ENCODE measurements around the gene NELFA. TPM values are rescaled to one million over a fixed set of nuclear protein-coding genes. Genes with fewer than 3 reads are reported as not detected.

The NELFA gene
- total RNA-seq = 10 to 100 TPM in 5 of 9 donors, 1 to 10 TPM in 4; 8.1 to 14.9 (median 10.3) TPM
- polyA plus RNA-seq = 10 to 100 TPM; 10.4 to 12.8 TPM
- long read RNA-seq, donor 1, transcript NELFA-202 (11 exons, 3,343 nt) = major isoform, 12 of 21 reads
- long read RNA-seq, donor 1, partial matches to known transcripts = 3 of 21 reads
- long read RNA-seq, donor 1, other reads (novel, unspliced or antisense) = 5 of 21 reads
- long read RNA-seq, donor 2, transcript NELFA-202 (11 exons, 3,343 nt) = major isoform, 71 of 80 reads
- long read RNA-seq, donor 2, partial matches to known transcripts = 2 of 80 reads
- long read RNA-seq, donor 2, other reads (novel, unspliced or antisense) = 5 of 80 reads
- long read RNA-seq, donor 3, transcript NELFA-202 (11 exons, 3,343 nt) = major isoform, 13 of 20 reads
- long read RNA-seq, donor 3, partial matches to known transcripts = 1 of 20 reads
- long read RNA-seq, donor 3, other reads (novel, unspliced or antisense) = 4 of 20 reads

GRCh38 chr4:2008921-2009650 is at the start of gene NELFA:
Gene NELFA, minus strand, starts transcription at chr4:2008974. Its CDS starts 15 bp downstream, at chr4:2008959.
- intact Hi-C loops (cut with DNase I) = no loop called here
- DNase-seq (peak; percentile 95 to 97 (median 96)), ATAC-seq (peak; percentile 86 to 97 (median 96))
- Histone ChIP-seq H3K27me3 (no peaks in the 10 kb centered on the region), H3K4me1 (peaks cover 0 to 32% (median 16%) of the 10 kb centered on the region in 12 donors), H3K9me3 (no peaks in the 10 kb centered on the region), H3K27ac (peak within 1 kb of the TSS; percentile 95 to 100 (median 99)), H3K4me3 (peak within 1 kb of the TSS; percentile 60 to 100 (median 96)), H3K36me3 (peaks cover 0 to 27% (median 5%) of the 10 kb centered on the region in 9 donors)
- TF ChIP-seq POLR2A (IDR thresholded peaks at IDR 0.05) = peak in 1 of 2 donors; percentile 76
- TF ChIP-seq CTCF (IDR thresholded peaks at IDR 0.05) = peak in 11 of 12 donors; percentile 41 to 93 (median 60)
- 0% methylated on average over 22 to 95 of the region's 95 CpGs for WGBS, 4 donors

GRCh38 chr4:2057382-2058065 is 48.8 kb upstream of the NELFA start:
- no peaks in the 10 kb centered on the region for H3K36me3 ChIP-seq
- DNase-seq (peak in 1 of 5 donors; percentile 12), ATAC-seq (no peak)
- H3K27me3 ChIP-seq = peaks cover 13 to 78% (median 33%) of the 10 kb centered on the region in 9 donors
- H3K4me3 ChIP-seq = no peak overlapping the region
- H3K4me1 ChIP-seq = peaks cover 0 to 19% (median 0%) of the 10 kb centered on the region in 12 donors
- H3K9me3 ChIP-seq = no peaks in the 10 kb centered on the region
- intact Hi-C loops (cut with DNase I) = no loop called here
- no peak overlapping the region for H3K27ac ChIP-seq
- TF ChIP-seq POLR2A (IDR thresholded peaks at IDR 0.05) (no peak), CTCF (IDR thresholded peaks at IDR 0.05) (no peak)
- 76 to 84% (median 82%) methylated on average over 26 of the region's 26 CpGs for WGBS, 4 donors

- H3K9me3 ChIP-seq = no peaks in the 10 kb centered on the region
- TF ChIP-seq POLR2A (IDR thresholded peaks at IDR 0.05) (no peak), CTCF (IDR thresholded peaks at IDR 0.05) (no peak)
- H3K27me3 ChIP-seq = peaks cover 9 to 77% (median 12%) of the 10 kb centered on the region in 9 donors
- H3K27ac ChIP-seq = no peak overlapping the region
- ATAC-seq = no peak
- intact Hi-C loops (cut with DNase I) = no loop called here
- WGBS, 4 donors = 66 to 79% (median 69%) methylated on average over 6 of the region's 6 CpGs
- H3K36me3 ChIP-seq = no peaks in the 10 kb centered on the region
- H3K4me1 ChIP-seq = peaks cover 0 to 8% (median 0%) of the 10 kb centered on the region in 12 donors
- peak in 1 of 5 donors; percentile 19 for DNase-seq
- H3K4me3 ChIP-seq = no peak overlapping the region
These were observed 45.4 kb upstream of the NELFA start for GRCh38 chr4:2054217-2054616.

All from heart left ventricle (tissue), 16 donors.